Stomach (tissue), 9 donors: ENCODE measurements around the gene BANP. TPM values are rescaled to one million over a fixed set of nuclear protein-coding genes. Genes with fewer than 3 reads are reported as not detected.
A peak's percentile ranks its signal among the peaks of the same experiment; 100 is the strongest.
"Not testable (repeated sequence)": the region's sequence is repeated elsewhere in the genome, so short reads cannot be mapped to it uniquely, and the experiment has no call there.

Experiments used
- DNase-seq, 2 donors: peaks; one replicate each; pipeline versions ENCODE4 v3.0.0 to v3.0.0-alpha.2; 2013 to 2019
- H3K27ac ChIP-seq, 5 donors: fragments of 200-600 bp in 4 of 5; sonication (generic) in 4 of 5; one replicate each; pipeline ENCODE4 v1.5.1; 2013 to 2019; ENCODE audit warnings: mild to moderate bottlenecking in 1 of 5, moderate library complexity in 1 of 5
- H3K27me3 ChIP-seq, 3 donors: fragments of 200-600 bp; sonication (generic); one replicate each; pipeline ENCODE4 v1.5.1; 2017 to 2019; ENCODE audit warnings: mixed run types in 1 of 3
- H3K36me3 ChIP-seq, 4 donors: fragments of 200-600 bp; sonication (generic); 1 replicate in 3 of 4; 2 replicates in 1 of 4; pipeline ENCODE4 v1.5.1; 2016 to 2019
- H3K4me1 ChIP-seq, 4 donors: fragments of 200-600 bp; sonication (generic); one replicate each; pipeline ENCODE4 v1.5.1; 2016 to 2019
- H3K4me3 ChIP-seq, 4 donors: fragments of 200-600 bp; sonication (generic) in 3 of 4; one replicate each; pipeline ENCODE4 v1.5.1; 2016 to 2019; ENCODE audit warnings: mild to moderate bottlenecking in 1 of 4
- H3K9me3 ChIP-seq, 4 donors: fragments of 200-600 bp; sonication (generic); one replicate each; pipeline ENCODE4 v1.5.1; 2016 to 2019
- CTCF ChIP-seq, 7 experiments: fragments of 450-650 bp in 4 of 7; fragments of 200-600 bp in 3 of 7; sonication (generic) in 3 of 7; IDR thresholded peaks; one replicate each; pipeline ENCODE4 v1.5.1; 2016 to 2019; ENCODE audit warnings: antibody characterized with exemption in 7 of 7, control low read depth in 2 of 7, mild to moderate bottlenecking in 1 of 7
- EP300 ChIP-seq: sonication (generic); formaldehyde crosslinking; IDR thresholded peaks from one replicate; pipeline ENCODE4 v1.6.1; 2017; ENCODE audit warnings: antibody characterized with exemption
- POLR2A ChIP-seq, 4 donors: fragments of 450-650 bp; IDR thresholded peaks; one replicate each; pipeline ENCODE4 v1.6.1; 2016; ENCODE audit warnings: antibody characterized with exemption in 4 of 4, control low read depth in 2 of 4, mild to moderate bottlenecking in 1 of 4, moderate library complexity in 1 of 4
- POLR2AphosphoS5 ChIP-seq, 3 donors: sonication (generic); formaldehyde crosslinking; IDR thresholded peaks; one replicate each; pipeline ENCODE4 v1.6.1; 2016; ENCODE audit warnings: antibody characterized with exemption in 3 of 3
- WGBS, 5 donors: extraction: QIAGEN DNeasy Blood & Tissue Kit in 3 of 5; methylation state at CpG; one replicate each; pipeline versions ENCODE4 v1.1.5 to v1.1.7; 2013 to 2018; 5-methylcytosine and 5-hydroxymethylcytosine counted together
- intact Hi-C: fragments of 100-400 bp; cut with DNase I; formaldehyde crosslinking; loops from one replicate; pipeline ENCODE4 v1.15.1; 2023; ENCODE audit warnings: low total_unique reads
- polyA plus RNA-seq, 3 donors: library from polyadenylated mRNA; stranded (reverse); fragments of 200-250 nt; gene quantifications; one replicate each; pipeline ENCODE4 v1.2.3, GENCODE V29; 2013
- total RNA-seq, 5 donors: library from RNA; depleted of rRNA; stranded (reverse); fragments of >200 nt; gene quantifications; one replicate each; pipeline versions ENCODE4 v1.1.0 to v1.2.3, GENCODE V29; 2014 to 2016
- donor health status: healthy with polysubstance abuse.
- donor health status: Bipolar disorder and iron deficiency.
- donor health status: healthy.

BANP gene
- total and polyA plus RNA-seq, 8 donors = 6.0 to 144 (median 18.3) TPM

GRCh38 chr16:88019821-88020515 is 68.7 kb downstream of the BANP start:
- H3K27ac ChIP-seq = peak overlapping the region in 1 of 5 donors; percentile 60
- peaks cover 0 to 12% (median 7%) of the 10 kb centered on the region in 4 donors for H3K4me1 ChIP-seq
- no peaks in the 10 kb centered on the region for H3K27me3 ChIP-seq
- intact Hi-C loops = no loop called here
- no peak overlapping the region for H3K4me3 ChIP-seq
- TF ChIP-seq EP300 = no peak
- TF ChIP-seq CTCF (IDR thresholded peaks at IDR 0.05) = no peak
- TF ChIP-seq POLR2AphosphoS5 (IDR thresholded peaks at IDR 0.05) = no peak
- H3K9me3 ChIP-seq = no peaks in the 10 kb centered on the region
- DNase-seq = no peak
- H3K36me3 ChIP-seq = peaks cover 0 to 42% (median 39%) of the 10 kb centered on the region in 4 donors
- WGBS, 5 donors = 91 to 96% (median 95%) methylated on average over 19 to 23 of the region's 23 CpGs

GRCh38 chr16:88020516-88020885 is 69.3 kb downstream of the BANP start:
- no peak overlapping the region for H3K4me3 ChIP-seq
- H3K36me3 ChIP-seq = peaks cover 0 to 42% (median 37%) of the 10 kb centered on the region in 4 donors
- 92 to 97% (median 94%) methylated on average over 10 of the region's 10 CpGs for WGBS, 5 donors
- no peaks in the 10 kb centered on the region for H3K9me3 ChIP-seq
- no peak overlapping the region for H3K27ac ChIP-seq
- peaks cover 0 to 8% (median 4%) of the 10 kb centered on the region in 4 donors for H3K4me1 ChIP-seq
- no peak for DNase-seq
- H3K27me3 ChIP-seq = no peaks in the 10 kb centered on the region
- TF ChIP-seq CTCF (IDR thresholded peaks at IDR 0.05) = no peak
- TF ChIP-seq POLR2AphosphoS5 (IDR thresholded peaks at IDR 0.05) = no peak
- no peak for TF ChIP-seq POLR2A (IDR thresholded peaks at IDR 0.05)
- no peak for TF ChIP-seq EP300
- intact Hi-C loops = no loop called here

GRCh38 chr16:88021041-88021970 is 70.1 kb downstream of the BANP start:
- H3K4me3 ChIP-seq, H3K4me1 ChIP-seq, DNase-seq, intact Hi-C loops, H3K9me3 ChIP-seq, H3K27me3 ChIP-seq, H3K27ac ChIP-seq: not testable (repeated sequence)
- H3K36me3 ChIP-seq = peaks cover 0 to 49% (median 39%) of the 10 kb centered on the region in 4 donors
- 88 to 96% (median 94%) methylated on average over 18 to 26 of the region's 26 CpGs for WGBS, 5 donors

GRCh38 chr16:88022076-88023042 is 71.1 kb downstream of the BANP start:
- no peaks in the 10 kb centered on the region for H3K9me3 ChIP-seq
- intact Hi-C loops = no loop called here
- peaks cover 0 to 8% (median 4%) of the 10 kb centered on the region in 4 donors for H3K4me1 ChIP-seq
- no peak for DNase-seq
- H3K4me3 ChIP-seq = no peak overlapping the region
- 79 to 90% (median 84%) methylated on average over 21 to 23 of the region's 23 CpGs for WGBS, 5 donors
- TF ChIP-seq POLR2A (IDR thresholded peaks at IDR 0.05) = no peak
- H3K27ac ChIP-seq = no peak overlapping the region
- H3K27me3 ChIP-seq = no peaks in the 10 kb centered on the region
- peaks cover 2 to 58% (median 40%) of the 10 kb centered on the region in 4 donors for H3K36me3 ChIP-seq

GRCh38 chr16:88023366-88023765 is 72.1 kb downstream of the BANP start:
- WGBS, 5 donors = 86 to 100% (median 91%) methylated on average over 3 to 12 of the region's 12 CpGs
- intact Hi-C loops = no loop called here

More at GRCh38 chr16:88023366-88023765, 72.1 kb downstream of the BANP start:
- H3K4me3 ChIP-seq = no peak overlapping the region
- no peak for DNase-seq
- H3K27me3 ChIP-seq = no peaks in the 10 kb centered on the region
- peaks cover 6 to 58% (median 42%) of the 10 kb centered on the region in 4 donors for H3K36me3 ChIP-seq
- TF ChIP-seq POLR2AphosphoS5 (IDR thresholded peaks at IDR 0.05) (no peak), CTCF (IDR thresholded peaks at IDR 0.05) (no peak), POLR2A (IDR thresholded peaks at IDR 0.05) (no peak), EP300 (no peak)
- H3K9me3 ChIP-seq = no peaks in the 10 kb centered on the region
- no peak overlapping the region for H3K27ac ChIP-seq
- H3K4me1 ChIP-seq = peaks cover 0 to 8% (median 4%) of the 10 kb centered on the region in 4 donors
